Stimulated activated CD8-positive, alpha-beta memory T cell treated with anti-CD3 and anti-CD28 coated beads, Interleukin-15, amount 100 ng/mL, for 24 hours (primary cell): ENCODE measurements around the gene PITRM1.
"Not testable (repeated sequence)": the region's sequence is repeated elsewhere in the genome, so short reads cannot be mapped to it uniquely, and the experiment has no call there.

Experiments
- DNase-seq: peaks from one replicate; pipeline ENCODE4 v3.0.0-alpha.2; 2020; ENCODE audit warnings: low read depth

Gene PITRM1

GRCh38 chr10:3122034-3122433 is 50.5 kb downstream of the PITRM1 start:
- no peak for DNase-seq

GRCh38 chr10:3119796-3120459 is 52.7 kb downstream of the PITRM1 start:
- no peak for DNase-seq

GRCh38 chr10:3118641-3119091 is 53.9 kb downstream of the PITRM1 start:
- no peak for DNase-seq

- no peak for DNase-seq
Observed at GRCh38 chr10:3117486-3117885, 55.1 kb downstream of the PITRM1 start.

- no peak for DNase-seq
Observed at GRCh38 chr10:3116508-3117100, 56.0 kb downstream of the PITRM1 start.

- DNase-seq = no peak
Observed at GRCh38 chr10:3115685-3116084, 56.9 kb downstream of the PITRM1 start.

- no peak for DNase-seq
Observed at GRCh38 chr10:3113343-3113720, 59.2 kb downstream of the PITRM1 start.

- DNase-seq = no peak
Observed at GRCh38 chr10:3111621-3112163, 60.9 kb downstream of the PITRM1 start.

- no peak for DNase-seq
Observed at GRCh38 chr10:3110782-3111620, 61.6 kb downstream of the PITRM1 start.

- no peak for DNase-seq
Observed at GRCh38 chr10:3109633-3110032, 62.9 kb downstream of the PITRM1 start.

- no peak for DNase-seq
Observed at GRCh38 chr10:3109196-3109595, 63.4 kb downstream of the PITRM1 start.

GRCh38 chr10:3108575-3109105 is 63.9 kb downstream of the PITRM1 start:
- no peak for DNase-seq

- DNase-seq = no peak
Observed at GRCh38 chr10:3108033-3108432, 64.5 kb downstream of the PITRM1 start.

GRCh38 chr10:3107426-3107961 is 65.1 kb downstream of the PITRM1 start:
- DNase-seq = no peak

GRCh38 chr10:3106928-3107425 is 65.6 kb downstream of the PITRM1 start:
- DNase-seq = no peak

GRCh38 chr10:3106328-3106727 is 66.3 kb downstream of the PITRM1 start:
- not testable (repeated sequence) for DNase-seq

GRCh38 chr10:3105905-3106304 is 66.7 kb downstream of the PITRM1 start:
- DNase-seq = no peak

- no peak for DNase-seq
Observed at GRCh38 chr10:3105166-3105565, 67.4 kb downstream of the PITRM1 start.

- DNase-seq = no peak
Observed at GRCh38 chr10:3104251-3104918, 68.2 kb downstream of the PITRM1 start.

GRCh38 chr10:3103646-3104045 is 68.9 kb downstream of the PITRM1 start:
- no peak for DNase-seq

GRCh38 chr10:3102720-3103427 is 69.7 kb downstream of the PITRM1 start:
- no peak for DNase-seq
